ENCODE results near the gene EMC9. TPM values are rescaled to one million over a fixed set of nuclear protein-coding genes. Genes with fewer than 3 reads are reported as not detected.

The EMC9 gene
- polyA plus RNA-seq, 1 donor (not counting 4 experiments of a cell fraction or from before 2014, with no cell fraction given), result 11.0 TPM

DNA sequence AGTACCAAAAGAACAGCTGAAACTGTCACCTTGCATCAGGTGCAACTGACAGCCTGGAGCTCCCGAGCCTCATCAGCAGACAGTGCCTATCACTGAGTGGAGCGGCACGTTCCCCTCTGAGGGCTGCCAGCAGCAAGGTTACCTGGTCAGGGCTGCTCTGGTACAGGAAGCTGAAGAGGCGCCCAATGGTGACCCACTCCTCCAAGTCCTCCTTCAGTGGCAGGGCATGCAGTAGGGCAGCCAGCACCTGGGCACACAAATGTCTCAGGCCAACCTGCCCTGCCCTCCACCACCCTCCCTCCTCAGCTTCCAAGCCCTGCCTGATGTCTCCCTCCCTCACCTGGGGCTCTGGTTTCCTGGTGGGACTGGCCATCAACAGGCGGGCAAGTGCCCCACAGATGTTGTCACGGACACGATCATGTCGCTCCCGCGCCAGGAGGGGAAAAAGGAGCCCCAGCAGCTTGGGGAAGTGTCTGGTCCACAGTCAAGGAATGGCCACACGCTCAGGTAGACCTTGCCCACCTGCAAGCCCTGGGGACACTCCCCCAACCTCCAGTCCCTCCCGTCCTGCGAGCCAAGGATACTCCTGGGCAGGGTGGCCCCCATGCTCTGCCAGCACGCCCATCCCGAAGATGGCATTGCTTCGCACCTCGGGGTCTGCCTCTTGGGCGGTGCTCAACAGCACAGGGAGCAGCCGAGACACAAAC is 40.1 kb upstream of the EMC9 start:
- dilution Hi-C loops (cut with MboI; ENCODE audit: extremely low pct_ligation_motif_present, low sequenced_read_pairs), result no loop called here
- H2AFZ ChIP-seq (ENCODE audit: control insufficient read depth, low read length), result no peak overlapping the region
- TF ChIP-seq, protein P1, sequence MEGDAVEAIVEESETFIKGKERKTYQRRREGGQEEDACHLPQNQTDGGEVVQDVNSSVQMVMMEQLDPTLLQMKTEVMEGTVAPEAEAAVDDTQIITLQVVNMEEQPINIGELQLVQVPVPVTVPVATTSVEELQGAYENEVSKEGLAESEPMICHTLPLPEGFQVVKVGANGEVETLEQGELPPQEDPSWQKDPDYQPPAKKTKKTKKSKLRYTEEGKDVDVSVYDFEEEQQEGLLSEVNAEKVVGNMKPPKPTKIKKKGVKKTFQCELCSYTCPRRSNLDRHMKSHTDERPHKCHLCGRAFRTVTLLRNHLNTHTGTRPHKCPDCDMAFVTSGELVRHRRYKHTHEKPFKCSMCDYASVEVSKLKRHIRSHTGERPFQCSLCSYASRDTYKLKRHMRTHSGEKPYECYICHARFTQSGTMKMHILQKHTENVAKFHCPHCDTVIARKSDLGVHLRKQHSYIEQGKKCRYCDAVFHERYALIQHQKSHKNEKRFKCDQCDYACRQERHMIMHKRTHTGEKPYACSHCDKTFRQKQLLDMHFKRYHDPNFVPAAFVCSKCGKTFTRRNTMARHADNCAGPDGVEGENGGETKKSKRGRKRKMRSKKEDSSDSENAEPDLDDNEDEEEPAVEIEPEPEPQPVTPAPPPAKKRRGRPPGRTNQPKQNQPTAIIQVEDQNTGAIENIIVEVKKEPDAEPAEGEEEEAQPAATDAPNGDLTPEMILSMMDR (optimal IDR thresholded peaks at IDR 0.05 in 1 of 3, IDR thresholded peaks at IDR 0.05 in 1 of 3, conservative IDR thresholded peaks at IDR 0.05 in 1 of 3; ENCODE audit: extremely low read depth in 1 of 3, insufficient read depth in 2 of 3, low read length in 3 of 3), result no peak
- TF ChIP-seq EZH2 (IDR thresholded peaks at IDR 0.05; ENCODE audit: low read length), result no peak

DNA sequence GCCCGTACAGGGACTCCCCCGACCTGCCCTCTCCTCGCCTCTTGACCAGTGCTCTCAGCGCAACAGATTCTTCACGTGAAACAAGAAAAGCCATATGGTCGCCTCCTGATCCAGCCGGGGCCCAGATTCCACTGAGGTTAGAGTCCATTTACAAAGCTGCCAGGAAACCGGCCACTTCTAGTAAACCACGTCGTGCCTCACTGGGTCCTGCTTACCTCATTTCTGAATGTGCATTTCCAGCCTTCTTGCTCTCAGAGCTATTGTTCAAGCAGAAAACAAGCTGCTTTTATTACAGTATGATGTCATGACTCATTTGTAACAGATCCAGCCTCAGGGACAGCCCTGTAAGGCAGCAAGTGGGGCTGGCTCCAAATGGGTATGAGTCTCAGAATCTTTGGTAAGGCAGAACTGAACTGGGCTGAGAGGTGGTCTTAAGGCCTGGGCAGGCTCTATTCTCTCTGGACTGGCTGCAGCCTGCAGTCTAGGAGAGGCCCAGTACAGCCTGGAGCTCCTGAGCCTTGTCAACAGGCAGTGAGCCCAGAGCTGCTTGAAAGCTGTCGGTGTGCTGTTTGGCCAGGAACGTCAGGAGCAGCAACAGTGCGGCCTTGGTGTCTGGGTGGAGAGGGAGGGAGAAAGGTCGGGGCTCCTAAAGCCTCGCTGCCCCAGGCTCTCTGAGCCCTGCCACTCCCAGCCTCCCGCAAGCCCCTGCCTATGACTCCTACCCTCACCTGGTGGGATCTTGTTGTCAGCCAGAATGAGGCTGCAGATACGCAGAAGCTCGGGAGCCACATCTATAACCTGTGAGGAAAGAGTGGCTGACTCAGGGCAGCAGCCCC is 38.8 kb upstream of the EMC9 start:
- Histone ChIP-seq H4K20me1 (ENCODE audit: control insufficient read depth, extremely low read depth, insufficient read depth, low read length) (peaks cover 8% of the 10 kb centered on the region), H3K4me2 (ENCODE audit: control insufficient read depth, extremely low read depth, insufficient read depth, low read depth, low read length) (no peak overlapping the region), H3K9me1 (ENCODE audit: control insufficient read depth, extremely low read depth, insufficient read depth, low read length) (no peaks in the 10 kb centered on the region), H3K9ac (ENCODE audit: control insufficient read depth, extremely low read depth, insufficient read depth, low read length) (no peak overlapping the region), H3K4me3 (ENCODE audit: control insufficient read depth in 2 of 3, extremely low read depth in 1 of 3, insufficient read depth in 2 of 3, low read depth in 1 of 3, low read length in 3 of 3) (no peak overlapping the region), H3K9me3 (ENCODE audit: control insufficient read depth, low read depth, low read length) (no peaks in the 10 kb centered on the region), H3K27ac (ENCODE audit: control insufficient read depth, insufficient read depth, low read length) (no peak overlapping the region), H3K27me3 (ENCODE audit: control insufficient read depth, extremely low read depth, insufficient read depth, low read length) (no peaks in the 10 kb centered on the region), H3K79me2 (ENCODE audit: control insufficient read depth, insufficient read depth, low read length) (no peaks in the 10 kb centered on the region), H2AFZ (ENCODE audit: control insufficient read depth, low read length) (no peak overlapping the region), H3K36me3 (ENCODE audit: control insufficient read depth in 2 of 2, extremely low read depth in 1 of 2, insufficient read depth in 2 of 2, low read length in 2 of 2) (peaks cover 47 to 57% of the 10 kb centered on the region in 2 experiments), H3K4me1 (ENCODE audit: control insufficient read depth, extremely low read depth, insufficient read depth, low read length) (no peaks in the 10 kb centered on the region)
- DNase-seq (ENCODE audit: low read depth, low spot score) (no peak), FAIRE-seq (no peak)
- dilution Hi-C loops (cut with MboI; ENCODE audit: extremely low pct_ligation_motif_present, low sequenced_read_pairs), result no loop called here
- TF ChIP-seq, protein P1 (optimal IDR thresholded peaks at IDR 0.05 in 1 of 3, IDR thresholded peaks at IDR 0.05 in 1 of 3, conservative IDR thresholded peaks at IDR 0.05 in 1 of 3; ENCODE audit: extremely low read depth in 1 of 3, insufficient read depth in 2 of 3, low read length in 3 of 3), result no peak
- TF ChIP-seq EZH2 (IDR thresholded peaks at IDR 0.05; ENCODE audit: low read length), result no peak

More for the DNA sequence above, 40.1 kb upstream of the EMC9 start:
- Histone ChIP-seq H3K9me1 (ENCODE audit: control insufficient read depth, extremely low read depth, insufficient read depth, low read length) (no peaks in the 10 kb centered on the region), H3K36me3 (ENCODE audit: control insufficient read depth in 2 of 2, extremely low read depth in 1 of 2, insufficient read depth in 2 of 2, low read length in 2 of 2) (peaks cover 58 to 60% of the 10 kb centered on the region in 2 experiments), H3K79me2 (ENCODE audit: control insufficient read depth, insufficient read depth, low read length) (no peaks in the 10 kb centered on the region), H3K4me3 (ENCODE audit: control insufficient read depth in 2 of 3, extremely low read depth in 1 of 3, insufficient read depth in 2 of 3, low read depth in 1 of 3, low read length in 3 of 3) (no peak overlapping the region), H3K9ac (ENCODE audit: control insufficient read depth, extremely low read depth, insufficient read depth, low read length) (no peak overlapping the region), H3K4me2 (ENCODE audit: control insufficient read depth, extremely low read depth, insufficient read depth, low read depth, low read length) (no peak overlapping the region), H3K27ac (ENCODE audit: control insufficient read depth, insufficient read depth, low read length) (no peak overlapping the region), H3K9me3 (ENCODE audit: control insufficient read depth, low read depth, low read length) (no peaks in the 10 kb centered on the region), H3K27me3 (ENCODE audit: control insufficient read depth, extremely low read depth, insufficient read depth, low read length) (no peaks in the 10 kb centered on the region), H3K4me1 (ENCODE audit: control insufficient read depth, extremely low read depth, insufficient read depth, low read length) (no peaks in the 10 kb centered on the region), H4K20me1 (ENCODE audit: control insufficient read depth, extremely low read depth, insufficient read depth, low read length) (peaks cover 8% of the 10 kb centered on the region)
- FAIRE-seq, result no peak
- no peak for DNase-seq (ENCODE audit: low read depth, low spot score)
